Activated naive CD8-positive, alpha-beta T cell treated with anti-CD3 and anti-CD28 coated beads, Interleukin-2, amount 50 U/mL, for 24 hours (primary cell): ENCODE results near the gene AHSG.

Experiments used
- ATAC-seq: fragments of 150-1000 bp; cut with Tn5 transposase; one replicate; pipeline ENCODE4 v1.10.0; 2021
- DNase-seq: peaks from one replicate; pipeline ENCODE4 v3.0.0; 2021
- H3K27ac Mint-ChIP-seq: one replicate; pipeline ENCODE4 v1.8.0; 2021; ENCODE audit warnings: mild to moderate bottlenecking, mixed read lengths
- H3K27me3 Mint-ChIP-seq: one replicate; pipeline ENCODE4 v1.8.0; 2021; ENCODE audit warnings: mixed read lengths
- H3K36me3 Mint-ChIP-seq: one replicate; pipeline ENCODE4 v1.8.0; 2021; ENCODE audit warnings: low read depth, mixed read lengths
- H3K4me1 Mint-ChIP-seq: one replicate; pipeline ENCODE4 v1.8.0; 2021; ENCODE audit warnings: mixed read lengths
- H3K4me3 Mint-ChIP-seq: one replicate; pipeline ENCODE4 v1.8.0; 2021; ENCODE audit warnings: mild to moderate bottlenecking, moderate library complexity, mixed read lengths
- H3K9me3 Mint-ChIP-seq: one replicate; pipeline ENCODE4 v1.8.0; 2021; ENCODE audit warnings: mixed read lengths

Gene AHSG

GRCh38 chr3:186637686-186638085 is 24.8 kb downstream of the AHSG start:
- peaks cover 2% of the 10 kb centered on the region for H3K27me3 Mint-ChIP-seq
- H3K4me1 Mint-ChIP-seq = peaks cover 14% of the 10 kb centered on the region
- no peaks in the 10 kb centered on the region for H3K9me3 Mint-ChIP-seq
- no peak overlapping the region for H3K4me3 Mint-ChIP-seq
- no peaks in the 10 kb centered on the region for H3K36me3 Mint-ChIP-seq
- ATAC-seq = no peak
- no peak overlapping the region for H3K27ac Mint-ChIP-seq
- no peak for DNase-seq

DNA sequence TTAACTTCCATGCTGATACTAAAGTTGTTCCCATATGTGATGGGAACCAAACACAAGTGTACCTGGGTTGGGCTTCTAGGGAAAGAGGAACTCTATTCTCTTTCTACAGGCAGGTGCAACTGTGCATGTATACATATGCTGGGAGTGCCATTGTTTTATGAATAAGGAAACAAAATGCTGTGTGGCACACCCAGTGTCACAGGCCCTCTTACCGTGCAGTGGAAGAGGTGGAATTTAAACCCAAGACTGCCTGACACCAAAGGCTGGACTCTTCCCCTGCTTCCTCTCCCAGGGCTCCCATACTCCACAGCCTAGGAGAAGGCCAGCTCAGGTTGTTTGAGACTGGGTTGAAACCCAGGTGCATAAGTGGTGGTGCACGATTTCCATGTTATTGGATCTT is 25.4 kb downstream of the AHSG start:
- no peaks in the 10 kb centered on the region for H3K9me3 Mint-ChIP-seq
- H3K4me1 Mint-ChIP-seq = peaks cover 19% of the 10 kb centered on the region
- no peak overlapping the region for H3K4me3 Mint-ChIP-seq
- ATAC-seq (no peak), DNase-seq (no peak)
- H3K27ac Mint-ChIP-seq = no peak overlapping the region
- H3K27me3 Mint-ChIP-seq = peaks cover 2% of the 10 kb centered on the region
- H3K36me3 Mint-ChIP-seq = no peaks in the 10 kb centered on the region

DNA sequence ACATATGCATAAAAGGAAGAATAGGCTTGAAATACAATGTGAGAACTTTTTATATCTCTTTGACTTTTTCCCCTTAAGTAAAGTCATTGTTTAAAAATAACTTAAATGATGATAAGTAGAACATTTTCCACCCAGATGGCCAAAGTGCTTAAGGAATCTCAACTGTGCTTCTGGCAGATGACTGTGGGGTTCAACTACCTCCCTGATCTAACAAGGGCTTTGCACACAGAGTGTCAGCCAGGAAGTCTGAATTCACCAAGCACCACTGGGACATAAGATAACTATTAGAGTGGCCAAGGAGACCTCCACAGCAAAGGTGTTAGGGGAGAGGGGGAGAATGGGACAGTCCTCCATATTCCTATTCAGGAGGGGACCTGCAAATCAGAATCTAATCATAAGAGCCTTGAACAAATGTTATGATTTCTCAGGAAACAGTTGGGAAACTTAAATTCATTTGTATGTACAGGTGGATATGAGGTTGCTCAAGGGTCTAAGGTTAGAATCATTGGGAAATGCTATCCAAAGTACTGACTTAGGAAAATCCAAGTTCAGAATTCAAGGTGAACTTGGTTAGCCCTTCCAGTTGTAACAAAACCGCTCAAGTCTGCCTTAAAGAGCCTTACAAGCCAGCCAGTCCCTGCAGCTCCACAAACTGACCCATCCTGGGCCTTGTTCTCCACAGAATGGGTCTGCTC is 27.1 kb downstream of the AHSG start, which contains the start of gene FETUB:
FETUB (plus strand) TSS at position 622 of the 695 bp plus-strand sequence; CDS start at position 684, 62 bp downstream.
- Mint-ChIP-seq H3K27ac (no peak within 1 kb of the TSS), H3K27me3 (peaks cover 7% of the 10 kb centered on the region), H3K9me3 (no peaks in the 10 kb centered on the region), H3K4me1 (peaks cover 21% of the 10 kb centered on the region), H3K36me3 (no peaks in the 10 kb centered on the region), H3K4me3 (no peak within 1 kb of the TSS)
- DNase-seq (no peak), ATAC-seq (no peak)

GRCh38 chr3:186640473-186640818 is 27.6 kb downstream of the AHSG start:
- H3K4me1 Mint-ChIP-seq = peaks cover 21% of the 10 kb centered on the region
- DNase-seq (no peak), ATAC-seq (no peak)
- peaks cover 8% of the 10 kb centered on the region for H3K27me3 Mint-ChIP-seq
- no peaks in the 10 kb centered on the region for H3K36me3 Mint-ChIP-seq
- no peaks in the 10 kb centered on the region for H3K9me3 Mint-ChIP-seq
- H3K4me3 Mint-ChIP-seq = no peak overlapping the region
- no peak overlapping the region for H3K27ac Mint-ChIP-seq

- H3K36me3 Mint-ChIP-seq = no peaks in the 10 kb centered on the region
- no peak overlapping the region for H3K4me3 Mint-ChIP-seq
- peaks cover 21% of the 10 kb centered on the region for H3K4me1 Mint-ChIP-seq
- DNase-seq (no peak), ATAC-seq (no peak)
- H3K9me3 Mint-ChIP-seq = no peaks in the 10 kb centered on the region
- H3K27ac Mint-ChIP-seq = no peak overlapping the region
- H3K27me3 Mint-ChIP-seq = peaks cover 8% of the 10 kb centered on the region
Observed at GRCh38 chr3:186640929-186641328, 28.1 kb downstream of the AHSG start.

GRCh38 chr3:186642014-186642413 is 29.2 kb downstream of the AHSG start:
- no peak for DNase-seq
- H3K4me3 Mint-ChIP-seq = no peak overlapping the region
- peaks cover 21% of the 10 kb centered on the region for H3K4me1 Mint-ChIP-seq
- no peak overlapping the region for H3K27ac Mint-ChIP-seq
- H3K36me3 Mint-ChIP-seq = no peaks in the 10 kb centered on the region
- ATAC-seq = peak; percentile 80
- H3K9me3 Mint-ChIP-seq = no peaks in the 10 kb centered on the region
- H3K27me3 Mint-ChIP-seq = peaks cover 7% of the 10 kb centered on the region

DNA sequence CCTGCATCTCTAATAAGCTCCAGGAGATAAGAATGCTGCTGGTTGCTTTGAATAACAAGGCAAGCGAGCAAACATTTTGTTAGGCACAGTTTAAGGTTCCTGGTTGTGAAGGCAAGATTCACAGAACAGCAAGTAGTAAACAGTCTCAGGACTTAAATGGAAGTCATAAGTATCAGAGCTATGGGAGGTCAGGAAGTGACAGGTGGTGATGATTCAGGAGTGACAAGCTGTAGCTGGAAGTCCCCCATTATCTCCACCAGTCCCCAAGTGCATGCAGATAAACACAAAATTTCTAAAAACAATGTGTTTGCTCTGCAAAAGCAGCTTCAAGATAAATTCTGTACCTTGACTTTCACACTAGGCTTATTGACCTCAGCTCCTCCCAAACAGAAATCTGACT is 30.6 kb downstream of the AHSG start:
- H3K27ac Mint-ChIP-seq = no peak overlapping the region
- peaks cover 6% of the 10 kb centered on the region for H3K27me3 Mint-ChIP-seq
- peaks cover 21% of the 10 kb centered on the region for H3K4me1 Mint-ChIP-seq
- ATAC-seq = peak; percentile 78
- no peak for DNase-seq
- no peaks in the 10 kb centered on the region for H3K36me3 Mint-ChIP-seq
- no peaks in the 10 kb centered on the region for H3K9me3 Mint-ChIP-seq
- no peak overlapping the region for H3K4me3 Mint-ChIP-seq

- Mint-ChIP-seq H3K4me1 (peaks cover 21% of the 10 kb centered on the region), H3K9me3 (no peaks in the 10 kb centered on the region), H3K4me3 (no peak overlapping the region), H3K27me3 (peaks cover 6% of the 10 kb centered on the region), H3K27ac (no peak overlapping the region), H3K36me3 (no peaks in the 10 kb centered on the region)
- ATAC-seq (no peak), DNase-seq (no peak)
Observed at GRCh38 chr3:186644683-186645082, 31.8 kb downstream of the AHSG start.

DNA sequence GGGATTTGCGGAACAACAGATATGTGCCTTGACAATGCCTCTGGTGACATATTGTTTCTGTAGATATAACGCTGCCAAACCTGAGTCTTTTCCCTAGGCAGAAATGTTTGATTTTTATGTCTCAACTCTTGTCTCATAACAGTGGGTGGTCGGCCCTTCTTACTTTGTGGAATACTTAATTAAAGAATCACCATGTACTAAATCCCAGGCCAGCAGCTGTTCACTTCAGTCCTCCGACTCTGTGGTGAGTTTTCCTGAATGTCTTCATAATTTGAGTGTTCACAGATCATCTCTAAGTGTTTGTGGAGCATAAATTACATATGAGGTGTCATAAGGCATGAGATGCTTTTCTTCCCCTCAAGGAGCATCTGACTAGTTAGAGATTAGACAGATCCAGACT is 33.2 kb downstream of the AHSG start:
- H3K9me3 Mint-ChIP-seq = no peaks in the 10 kb centered on the region
- peaks cover 6% of the 10 kb centered on the region for H3K27me3 Mint-ChIP-seq
- H3K36me3 Mint-ChIP-seq = no peaks in the 10 kb centered on the region
- H3K4me1 Mint-ChIP-seq = peaks cover 20% of the 10 kb centered on the region
- H3K27ac Mint-ChIP-seq = no peak overlapping the region
- H3K4me3 Mint-ChIP-seq = no peak overlapping the region
- DNase-seq (no peak), ATAC-seq (no peak)

DNA sequence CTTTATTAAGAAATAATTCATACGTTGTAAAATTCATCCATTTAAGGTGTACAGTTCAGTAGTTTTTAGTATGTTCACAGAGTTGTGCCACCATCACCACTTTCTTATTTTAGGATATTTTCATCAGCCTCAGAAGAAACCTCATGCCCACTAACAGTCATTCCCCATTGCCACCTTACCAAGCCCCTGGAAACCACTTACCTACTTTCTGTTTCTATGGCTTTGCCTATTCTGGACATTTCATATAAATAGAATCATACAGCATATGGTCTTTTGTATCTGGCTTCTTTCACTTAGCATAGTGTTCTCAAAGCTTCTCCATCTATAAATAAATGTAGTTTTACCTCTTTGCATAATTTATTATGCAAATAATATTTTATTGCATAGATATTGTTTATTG is 34.0 kb downstream of the AHSG start:
- H3K27me3 Mint-ChIP-seq = peaks cover 8% of the 10 kb centered on the region
- no peaks in the 10 kb centered on the region for H3K36me3 Mint-ChIP-seq
- ATAC-seq (no peak), DNase-seq (no peak)
- H3K27ac Mint-ChIP-seq = no peak overlapping the region
- H3K9me3 Mint-ChIP-seq = no peaks in the 10 kb centered on the region
- H3K4me1 Mint-ChIP-seq = peaks cover 15% of the 10 kb centered on the region
- H3K4me3 Mint-ChIP-seq = no peak overlapping the region

DNA sequence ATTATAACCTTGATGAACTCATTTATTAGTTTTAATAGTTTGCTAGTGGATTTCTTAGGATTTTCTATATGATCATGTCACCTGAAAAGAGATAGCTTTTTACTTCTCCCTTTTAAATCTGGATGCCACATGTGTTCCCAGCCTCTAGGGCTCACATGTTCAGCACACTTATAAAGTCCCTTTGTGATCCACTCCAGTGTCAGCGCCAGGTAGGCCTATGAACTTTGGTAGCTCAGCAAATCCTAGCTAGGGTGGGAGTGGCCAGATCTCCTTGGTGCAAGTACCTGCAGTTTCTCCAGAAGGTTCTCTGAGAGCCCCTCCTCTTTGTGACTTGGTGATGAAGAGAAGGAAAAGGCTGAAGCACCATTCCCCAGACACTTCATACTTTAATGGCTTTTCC is 36.0 kb downstream of the AHSG start:
- no peaks in the 10 kb centered on the region for H3K36me3 Mint-ChIP-seq
- no peak for DNase-seq

DNA sequence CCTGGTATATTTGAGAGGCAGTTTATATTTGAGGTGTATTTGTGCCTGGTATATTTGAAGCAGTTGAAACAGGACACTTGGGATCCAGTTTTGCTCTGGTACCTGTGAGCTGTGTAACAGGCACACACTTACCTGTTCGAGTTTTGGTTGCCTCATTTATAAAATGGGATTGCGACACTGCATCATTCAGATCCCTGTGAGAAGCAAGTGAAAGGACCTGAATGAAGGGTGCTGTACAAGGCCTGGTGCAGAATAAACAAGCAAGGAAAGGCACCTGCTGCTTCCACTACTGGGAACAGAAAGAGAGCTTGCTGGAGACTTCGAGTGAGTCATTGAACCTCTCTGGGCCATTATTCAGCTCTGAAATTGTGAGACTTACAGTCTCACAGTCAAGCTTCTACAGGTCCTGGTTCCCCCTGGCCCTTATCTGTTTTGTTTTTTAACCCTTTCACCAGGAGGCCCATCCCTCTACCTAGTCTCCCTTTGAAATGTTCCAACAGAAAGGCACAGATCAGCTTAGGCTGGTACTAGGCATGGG is 38.9 kb downstream of the AHSG start:
- no peak for ATAC-seq
- Mint-ChIP-seq H3K36me3 (no peaks in the 10 kb centered on the region), H3K4me3 (no peak overlapping the region), H3K9me3 (no peaks in the 10 kb centered on the region), H3K27ac (no peak overlapping the region), H3K27me3 (peaks cover 5% of the 10 kb centered on the region), H3K4me1 (peaks cover 3% of the 10 kb centered on the region)
- no peak for DNase-seq

More for the DNA sequence above, 36.0 kb downstream of the AHSG start:
- Mint-ChIP-seq H3K4me1 (peaks cover 3% of the 10 kb centered on the region), H3K27me3 (peaks cover 11% of the 10 kb centered on the region), H3K9me3 (no peaks in the 10 kb centered on the region), H3K4me3 (no peak overlapping the region), H3K27ac (no peak overlapping the region)
- ATAC-seq = no peak

DNA sequence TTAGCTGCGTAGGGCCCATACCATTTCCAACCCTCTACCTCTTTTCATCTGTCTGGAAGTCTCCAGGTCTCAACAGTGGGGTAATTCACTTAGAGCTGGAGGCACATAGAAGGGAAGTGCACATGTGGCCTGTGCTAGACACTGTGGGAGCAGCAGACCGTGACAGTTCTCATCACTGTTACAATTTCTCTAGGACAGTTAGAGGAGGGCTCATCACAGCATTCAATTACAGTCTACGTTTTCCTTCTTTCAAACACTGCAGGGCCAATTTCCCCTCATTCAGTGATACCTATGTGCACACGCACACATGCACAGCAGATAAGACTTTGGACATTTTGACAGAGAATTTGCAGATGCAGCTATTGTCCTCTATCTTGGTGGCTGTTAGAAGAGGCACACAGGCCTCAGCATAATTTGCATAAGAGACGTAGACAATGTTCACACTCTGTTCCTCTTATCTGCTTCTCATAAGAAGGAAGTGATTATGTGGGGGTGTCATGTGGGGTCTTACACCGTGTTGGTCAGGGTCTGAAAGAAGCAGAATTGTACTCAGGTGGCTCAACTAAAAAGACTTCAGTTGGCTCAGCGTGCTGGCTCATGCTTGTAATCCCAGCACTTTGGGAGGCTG is 40.3 kb downstream of the AHSG start:
- H3K9me3 Mint-ChIP-seq = no peaks in the 10 kb centered on the region
- H3K4me1 Mint-ChIP-seq = peaks cover 3% of the 10 kb centered on the region
- no peaks in the 10 kb centered on the region for H3K36me3 Mint-ChIP-seq
- no peak for ATAC-seq
- H3K27me3 Mint-ChIP-seq = peaks cover 5% of the 10 kb centered on the region
- no peak overlapping the region for H3K27ac Mint-ChIP-seq
- DNase-seq = no peak
- H3K4me3 Mint-ChIP-seq = no peak overlapping the region

GRCh38 chr3:186653984-186654383 is 41.1 kb downstream of the AHSG start:
- DNase-seq = no peak
- no peak for ATAC-seq
- no peak overlapping the region for H3K27ac Mint-ChIP-seq
- peaks cover 3% of the 10 kb centered on the region for H3K4me1 Mint-ChIP-seq
- peaks cover 5% of the 10 kb centered on the region for H3K27me3 Mint-ChIP-seq
- H3K4me3 Mint-ChIP-seq = no peak overlapping the region
- no peaks in the 10 kb centered on the region for H3K9me3 Mint-ChIP-seq
- no peaks in the 10 kb centered on the region for H3K36me3 Mint-ChIP-seq

GRCh38 chr3:186663361-186664118 is 50.7 kb downstream of the AHSG start:
- no peaks in the 10 kb centered on the region for H3K36me3 Mint-ChIP-seq
- H3K27ac Mint-ChIP-seq = no peak overlapping the region
- ATAC-seq = no peak
- H3K27me3 Mint-ChIP-seq = peaks cover 11% of the 10 kb centered on the region
- H3K4me1 Mint-ChIP-seq = peaks cover 4% of the 10 kb centered on the region
- no peak overlapping the region for H3K4me3 Mint-ChIP-seq
- DNase-seq = no peak
- no peaks in the 10 kb centered on the region for H3K9me3 Mint-ChIP-seq
